C4-2B (cell line): ENCODE data around the gene STMP1.

Experiments
- H3K27ac ChIP-seq: fragments of 450-650 bp; 2 replicates; pipeline ENCODE4 v1.5.1; 2017
- ZFX ChIP-seq: fragments of 450-650 bp; IDR thresholded peaks from 2 replicates; pipeline ENCODE4 v1.6.1; 2017
- TF ChIP-seq, protein P1 (sequence below): fragments of 450-650 bp; conservative IDR thresholded peaks from 2 replicates; pipeline ENCODE4 v1.5.1; 2017; ENCODE audit warnings: mild to moderate bottlenecking

The STMP1 gene

DNA sequence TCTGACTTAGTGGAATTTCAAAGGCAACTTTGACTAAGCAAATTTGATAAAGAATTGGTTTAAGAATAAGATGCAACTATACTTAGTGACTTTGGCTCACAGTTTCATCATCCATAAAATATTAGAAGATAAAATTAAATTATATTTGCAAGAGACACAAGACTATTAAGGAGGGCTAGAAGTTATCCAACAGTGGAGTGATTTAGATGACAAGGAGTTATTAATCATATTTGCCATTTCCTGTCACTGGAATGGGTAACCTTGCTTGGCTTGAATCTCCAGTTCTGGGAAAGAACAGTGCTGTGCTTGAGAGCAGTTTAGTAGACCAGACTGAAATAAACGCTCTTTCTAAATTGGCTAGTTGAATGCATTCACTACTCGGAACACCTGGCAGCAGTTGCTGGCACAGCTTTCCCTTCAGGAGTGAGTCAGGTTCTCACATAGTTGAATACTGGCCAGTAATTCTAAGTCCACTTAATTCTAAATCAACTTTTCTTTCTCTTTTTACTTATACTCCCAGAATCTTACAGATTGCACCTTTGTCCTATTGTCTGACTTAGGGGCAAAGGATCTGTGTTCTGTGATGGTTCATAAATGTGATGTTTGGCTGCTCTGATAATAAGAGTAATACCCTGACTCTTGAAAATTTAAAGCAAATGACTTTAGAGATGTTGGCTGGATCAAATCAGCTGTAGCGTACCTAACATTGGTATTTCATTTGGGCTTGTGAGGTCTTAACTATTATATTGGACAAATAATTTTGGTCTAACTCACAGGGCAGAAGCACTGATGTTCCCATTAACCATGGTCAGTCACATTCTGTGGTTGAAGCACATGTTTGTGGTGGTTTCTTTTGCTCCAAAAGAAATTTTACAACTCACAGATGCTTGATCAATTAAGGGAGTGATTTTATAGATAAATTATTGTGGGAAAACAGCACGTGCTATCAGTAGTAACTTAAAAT is 16.6 kb downstream of the STMP1 start:
- no peak overlapping the region for H3K27ac ChIP-seq
- TF ChIP-seq ZFX = no peak
- TF ChIP-seq, protein P1, sequence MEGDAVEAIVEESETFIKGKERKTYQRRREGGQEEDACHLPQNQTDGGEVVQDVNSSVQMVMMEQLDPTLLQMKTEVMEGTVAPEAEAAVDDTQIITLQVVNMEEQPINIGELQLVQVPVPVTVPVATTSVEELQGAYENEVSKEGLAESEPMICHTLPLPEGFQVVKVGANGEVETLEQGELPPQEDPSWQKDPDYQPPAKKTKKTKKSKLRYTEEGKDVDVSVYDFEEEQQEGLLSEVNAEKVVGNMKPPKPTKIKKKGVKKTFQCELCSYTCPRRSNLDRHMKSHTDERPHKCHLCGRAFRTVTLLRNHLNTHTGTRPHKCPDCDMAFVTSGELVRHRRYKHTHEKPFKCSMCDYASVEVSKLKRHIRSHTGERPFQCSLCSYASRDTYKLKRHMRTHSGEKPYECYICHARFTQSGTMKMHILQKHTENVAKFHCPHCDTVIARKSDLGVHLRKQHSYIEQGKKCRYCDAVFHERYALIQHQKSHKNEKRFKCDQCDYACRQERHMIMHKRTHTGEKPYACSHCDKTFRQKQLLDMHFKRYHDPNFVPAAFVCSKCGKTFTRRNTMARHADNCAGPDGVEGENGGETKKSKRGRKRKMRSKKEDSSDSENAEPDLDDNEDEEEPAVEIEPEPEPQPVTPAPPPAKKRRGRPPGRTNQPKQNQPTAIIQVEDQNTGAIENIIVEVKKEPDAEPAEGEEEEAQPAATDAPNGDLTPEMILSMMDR = no peak

DNA sequence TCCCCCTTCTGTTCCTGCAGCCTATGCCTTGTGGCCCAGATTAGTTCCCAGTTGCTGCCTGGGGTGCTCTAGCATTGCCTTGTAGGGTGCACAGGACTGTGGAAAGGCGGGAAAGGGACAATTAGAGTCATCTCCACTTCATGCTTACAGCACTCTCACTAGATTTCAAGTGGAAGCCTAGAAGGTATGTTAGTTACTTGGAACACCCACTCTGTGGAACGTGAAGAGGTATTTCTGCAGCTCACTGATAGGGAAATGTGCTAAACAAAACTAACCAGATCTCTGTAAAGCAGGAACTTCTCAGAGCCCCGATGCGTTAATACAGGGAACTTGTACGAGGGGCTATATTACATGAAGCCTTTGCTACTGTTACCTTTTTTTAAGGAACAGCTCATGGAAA is 19.4 kb downstream of the STMP1 start:
- TF ChIP-seq, protein P1 = no peak
- no peak for TF ChIP-seq ZFX
- H3K27ac ChIP-seq = no peak overlapping the region

DNA sequence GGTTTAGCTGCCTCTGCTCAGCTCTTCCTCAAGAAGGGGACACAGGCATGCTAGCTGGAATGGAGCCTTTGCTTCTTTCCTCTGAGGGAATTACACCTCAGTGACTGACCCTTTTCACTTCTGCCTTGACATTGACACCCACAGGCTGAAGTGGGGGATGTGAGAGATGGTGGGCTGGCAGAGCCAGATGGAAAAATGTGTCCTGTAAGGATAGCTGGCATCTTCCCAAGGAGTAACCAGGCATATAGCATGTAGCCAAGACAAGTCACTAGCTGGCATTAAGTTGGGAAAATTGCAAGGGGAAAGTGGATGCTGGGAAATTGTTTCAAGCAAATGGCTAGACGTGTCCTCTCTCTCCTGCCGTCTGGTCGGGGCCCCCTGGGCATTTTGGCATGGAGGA is 19.9 kb downstream of the STMP1 start:
- H3K27ac ChIP-seq = no peak overlapping the region
- no peak for TF ChIP-seq ZFX
- TF ChIP-seq, protein P1 = no peak

DNA sequence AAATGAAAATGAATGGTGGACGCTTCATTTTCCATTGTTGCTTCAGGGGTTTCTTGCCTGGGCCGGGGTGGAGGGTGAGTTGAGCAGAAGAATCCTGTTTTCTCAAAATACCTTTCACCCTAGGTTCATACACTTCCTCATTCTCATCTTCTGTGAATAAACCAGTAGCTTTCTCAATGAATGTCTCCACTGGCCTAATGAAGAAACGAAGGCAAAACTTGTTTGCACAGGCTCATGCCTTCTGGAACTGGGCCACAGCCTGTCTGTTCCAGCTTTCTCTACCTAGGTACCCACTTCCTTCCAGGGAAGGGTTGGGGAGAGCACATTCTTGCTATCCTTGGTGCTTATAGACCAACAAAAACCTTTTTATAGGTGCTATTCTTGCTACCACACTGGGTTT is 21.3 kb downstream of the STMP1 start:
- no peak for TF ChIP-seq ZFX
- TF ChIP-seq, protein P1 = no peak
- no peak overlapping the region for H3K27ac ChIP-seq

DNA sequence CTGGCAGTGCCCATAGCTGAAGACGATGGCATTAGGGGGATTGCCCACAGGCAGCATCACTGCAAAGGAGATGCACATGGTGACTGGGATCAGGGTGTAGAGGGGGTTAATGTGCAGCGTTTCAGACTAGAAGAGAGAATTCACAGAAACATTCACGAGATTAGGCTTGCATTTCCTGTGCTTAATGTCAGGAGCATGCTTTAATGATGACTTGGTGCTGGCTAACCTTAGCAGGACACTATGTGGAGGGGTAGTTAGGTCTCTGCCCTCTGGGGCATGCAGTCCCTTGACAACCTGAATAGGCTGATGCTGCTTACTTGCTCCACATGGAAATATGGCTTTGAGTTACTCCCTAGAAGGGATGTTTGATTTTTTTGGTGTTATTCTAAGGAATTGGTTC is 21.8 kb downstream of the STMP1 start:
- H3K27ac ChIP-seq = no peak overlapping the region
- TF ChIP-seq ZFX = no peak
- TF ChIP-seq, protein P1 = no peak

DNA sequence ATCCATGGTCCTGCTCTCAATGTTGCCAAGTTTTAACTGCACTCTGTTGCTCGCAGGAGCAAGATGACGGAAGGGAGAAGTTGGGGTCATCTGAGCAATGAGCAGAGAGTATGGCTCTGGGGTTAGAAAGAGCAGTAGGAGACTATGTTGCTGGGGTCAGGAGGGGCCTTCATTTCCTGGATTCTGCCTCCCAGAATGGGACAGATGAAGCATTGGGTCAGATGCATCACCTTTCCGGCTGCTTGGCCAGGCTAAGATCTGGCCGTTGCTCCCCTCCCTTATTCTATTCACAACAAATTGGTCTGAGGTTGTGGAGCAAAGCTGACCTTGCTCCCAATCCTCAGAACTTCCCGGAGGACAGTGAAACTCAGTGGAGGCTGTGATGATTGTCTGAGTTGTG is 22.4 kb downstream of the STMP1 start:
- TF ChIP-seq, protein P1 = no peak
- TF ChIP-seq ZFX = no peak
- no peak overlapping the region for H3K27ac ChIP-seq

DNA sequence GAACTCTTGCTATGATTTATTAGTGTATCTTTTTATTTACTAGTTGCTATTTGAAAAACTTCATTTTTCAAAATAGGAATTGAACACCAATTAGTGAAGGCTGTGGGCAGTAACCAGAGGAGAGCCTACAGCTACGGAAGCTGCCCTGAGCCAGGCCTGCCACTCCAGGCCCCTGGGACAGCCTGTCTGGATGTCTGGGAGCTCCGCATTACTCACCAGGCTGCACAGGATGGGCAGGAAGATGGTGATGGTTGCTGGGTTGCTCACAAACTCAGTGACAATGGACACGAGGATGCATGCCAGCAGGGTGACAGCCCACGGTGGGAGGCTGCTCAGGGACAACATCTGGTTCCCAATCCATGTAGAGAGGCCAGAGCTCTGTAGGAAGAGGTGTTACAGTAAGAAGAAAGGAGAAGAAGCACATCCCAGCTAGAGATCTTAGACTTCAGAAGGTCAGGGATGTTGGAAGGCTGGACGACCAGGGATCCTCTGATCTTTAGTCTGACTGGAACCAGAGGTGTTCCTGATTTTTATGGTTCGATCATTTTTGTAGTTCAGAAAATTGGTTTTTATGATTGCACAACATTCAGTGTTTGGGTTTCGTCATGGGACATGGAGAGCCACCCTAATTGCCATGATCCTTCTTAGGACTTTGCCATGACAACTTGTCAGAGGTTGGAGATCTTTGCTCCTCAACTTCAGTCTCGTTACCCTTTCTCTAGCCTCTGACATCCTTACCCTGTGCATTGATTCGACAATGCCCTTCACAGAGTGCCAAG is 23.2 kb downstream of the STMP1 start:
- H3K27ac ChIP-seq = no peak overlapping the region
- TF ChIP-seq, protein P1 = no peak
- no peak for TF ChIP-seq ZFX
